ENCODE data around the gene NBDY.

Gene NBDY

GRCh38 chrX:56785442-56785841 is 56.4 kb downstream of the NBDY start:
- DNase-seq (ENCODE audit: low spot score), result no peak

- DNase-seq (ENCODE audit: low spot score), result no peak
These were observed 58.1 kb downstream of the NBDY start for GRCh38 chrX:56786889-56787733.

- no peak for DNase-seq (ENCODE audit: low spot score)
These were observed 58.7 kb downstream of the NBDY start for GRCh38 chrX:56787734-56788152.

GRCh38 chrX:56788229-56788628 is 59.2 kb downstream of the NBDY start:
- peak; percentile 46 for DNase-seq (ENCODE audit: low spot score)

- peak; percentile 76 for DNase-seq (ENCODE audit: low spot score)
These were observed 59.7 kb downstream of the NBDY start for GRCh38 chrX:56788717-56789122.

- no peak for DNase-seq (ENCODE audit: low spot score)
These were observed 60.6 kb downstream of the NBDY start for GRCh38 chrX:56789518-56790070.

GRCh38 chrX:56790778-56791177 is 61.7 kb downstream of the NBDY start:
- DNase-seq (ENCODE audit: low spot score), result no peak

- no peak for DNase-seq (ENCODE audit: low spot score)
These were observed 62.4 kb downstream of the NBDY start for GRCh38 chrX:56791456-56791855.

- DNase-seq (ENCODE audit: low spot score), result no peak
These were observed 63.4 kb downstream of the NBDY start for GRCh38 chrX:56792270-56793111.

GRCh38 chrX:56793112-56793430 is 64.0 kb downstream of the NBDY start:
- DNase-seq (ENCODE audit: low spot score), result no peak

- peak; percentile 36 for DNase-seq (ENCODE audit: low spot score)
These were observed 64.7 kb downstream of the NBDY start for GRCh38 chrX:56793521-56794320.

- no peak for DNase-seq (ENCODE audit: low spot score)
These were observed 65.6 kb downstream of the NBDY start for GRCh38 chrX:56794404-56795230.

- DNase-seq (ENCODE audit: low spot score), result no peak
These were observed 66.3 kb downstream of the NBDY start for GRCh38 chrX:56795309-56795868.

GRCh38 chrX:56796641-56797395 is 67.8 kb downstream of the NBDY start:
- DNase-seq (ENCODE audit: low spot score), result no peak

- no peak for DNase-seq (ENCODE audit: low spot score)
These were observed 68.7 kb downstream of the NBDY start for GRCh38 chrX:56797574-56798338.

GRCh38 chrX:56798339-56798711 is 69.3 kb downstream of the NBDY start:
- DNase-seq (ENCODE audit: low spot score), result no peak

GRCh38 chrX:56798866-56799758 is 70.1 kb downstream of the NBDY start:
- no peak for DNase-seq (ENCODE audit: low spot score)

GRCh38 chrX:56800307-56800706 is 71.3 kb downstream of the NBDY start:
- DNase-seq (ENCODE audit: low spot score), result no peak
